K562 (cell line): ENCODE results near the gene AMBRA1. TPM values are rescaled to one million over a fixed set of nuclear protein-coding genes. Genes with fewer than 3 reads are reported as not detected.
A peak's percentile ranks its signal among the peaks of the same experiment; 100 is the strongest.

ENCODE experiments used
- E2F6 ChIP-seq, 2 experiments: IDR thresholded peaks; 2 replicates each; pipeline ENCODE4 v1.6.1; 2011; ENCODE audit warnings: borderline replicate concordance in 1 of 2, control low read depth in 1 of 2, low read depth in 1 of 2, low read length in 1 of 2, mild to moderate bottlenecking in 1 of 2, mixed read lengths in 1 of 2, moderate library complexity in 1 of 2; ENCODE audit not compliant: insufficient read depth in 1 of 2, insufficient read length in 1 of 2, poor library complexity in 1 of 2, severe bottlenecking in 1 of 2; ENCODE audit errors: extremely low read depth in 1 of 2
- HINFP ChIP-seq: fragments of 450-650 bp; conservative IDR thresholded peaks from 2 replicates; pipeline ENCODE4 v1.6.1; 2016; ENCODE audit warnings: missing genetic modification characterization, low read depth, mild to moderate bottlenecking, control low read depth, missing compliant biosample characterization
- HNRNPUL1 ChIP-seq: fragments of 200-400 bp; formaldehyde crosslinking; IDR thresholded peaks from 2 replicates; pipeline ENCODE4 v1.6.1; 2017; ENCODE audit warnings: low read length
- MGA ChIP-seq: fragments of 450-650 bp; IDR thresholded peaks from 2 replicates; pipeline ENCODE4 v1.6.1; 2016; ENCODE audit warnings: mild to moderate bottlenecking, moderate library complexity
- POLR2G ChIP-seq: fragments of 200-400 bp; formaldehyde crosslinking; IDR thresholded peaks from 2 replicates; pipeline ENCODE4 v1.6.1; 2017; ENCODE audit warnings: low read depth, mild to moderate bottlenecking, antibody characterized with exemption, low read length, moderate library complexity
- RBFOX2 ChIP-seq: fragments of 200-400 bp; formaldehyde crosslinking; IDR thresholded peaks from 2 replicates; pipeline ENCODE4 v1.6.1; 2017; ENCODE audit warnings: low read depth, mild to moderate bottlenecking, low read length, moderate library complexity
- SIX5 ChIP-seq, 2 experiments: IDR thresholded peaks; 2 replicates each; pipeline ENCODE4 v1.6.1; 2011; ENCODE audit warnings: low read length in 2 of 2, borderline replicate concordance in 1 of 2, low read depth in 1 of 2, mild to moderate bottlenecking in 1 of 2, moderate library complexity in 1 of 2; ENCODE audit not compliant: insufficient read depth in 1 of 2
- TEAD4 ChIP-seq, 2 experiments: sonication (generic) in 1 of 2; formaldehyde crosslinking in 1 of 2; IDR thresholded peaks; 2 replicates each; pipeline versions ENCODE4 v1.6.1 to v1.8.0; 2012 to 2022; ENCODE audit warnings: borderline replicate concordance in 1 of 2, inconsistent platforms in 1 of 2, low read length in 1 of 2, mild to moderate bottlenecking in 1 of 2, missing genetic modification reagents in 1 of 2
- ZBTB8A ChIP-seq: fragments of 450-650 bp; IDR thresholded peaks from 2 replicates; pipeline ENCODE4 v1.6.1; 2018; ENCODE audit warnings: mild to moderate bottlenecking, moderate library complexity; ENCODE audit not compliant: partially characterized antibody
- ZKSCAN8 ChIP-seq: fragments of 200-800 bp; sonication (Bioruptor generic); IDR thresholded peaks from 2 replicates; pipeline ENCODE4 v1.6.1; 2016; ENCODE audit warnings: missing genetic modification characterization, missing compliant biosample characterization
- polyA plus RNA-seq, 8 experiments: library from polyadenylated mRNA; depleted of rRNA in 4 of 8; stranded (reverse) in 5 of 8; unstranded in 3 of 8; fragments of >200 nt; fragmentation: Nextera tagmentation in 2 of 8; fragmentation: Illumina TruSeq in 1 of 8; extraction: Ambion mirVana in 2 of 8; extraction: Trizol in 1 of 8; gene quantifications; 2 replicates each; pipeline versions ENCODE4 v1.2.1 to v1.2.3, GENCODE V29; 2011 to 2014; ENCODE audit warnings: inconsistent platforms in 1 of 8, missing spikeins in 1 of 8
- total RNA-seq, 7 experiments: library from RNA; depleted of rRNA in 6 of 7; stranded (reverse); fragments of >200 nt in 6 of 7; fragmentation: Illumina TruSeq in 2 of 7; extraction: Trizol in 2 of 7; gene quantifications; 2 replicates each; pipeline versions ENCODE4 v1.2.1 to v1.2.3, GENCODE V29; 2011 to 2021; ENCODE audit warnings: low replicate concordance in 1 of 7

The AMBRA1 gene
- total and polyA plus RNA-seq, 9 of the 15 experiments (the other 6 are each of a cell fraction or from before 2014, with no cell fraction given), result 0.15 to 24.5 (median 13.0) TPM

GRCh38 chr11:46357483-46357936 is 236.3 kb downstream of the AMBRA1 start (continued):
- TF ChIP-seq MGA (no peak), TEAD4 (IDR thresholded peaks at IDR 0.05; ENCODE audit: low read length) (no peak), TEAD4 (CRISPR knock-in tag; IDR thresholded peaks at IDR 0.05; ENCODE audit: borderline replicate concordance) (no peak), POLR2G (peak; percentile 36; the same call in 1 of the 2 replicates), SIX5 (IDR thresholded peaks at IDR 0.05; ENCODE audit: borderline replicate concordance in 1 of 2, insufficient read depth in 1 of 2, low read depth in 1 of 2, low read length in 2 of 2) (no peak), ZKSCAN8 (no peak), E2F6 (IDR thresholded peaks at IDR 0.05; ENCODE audit: borderline replicate concordance in 1 of 2, extremely low read depth in 1 of 2, insufficient read depth in 1 of 2, insufficient read length in 1 of 2, low read depth in 1 of 2, low read length in 1 of 2, poor library complexity in 1 of 2, severe bottlenecking in 1 of 2) (no peak), HNRNPUL1 (no peak), HINFP (tag) (no peak), RBFOX2 (peak; percentile 43; the same call in 1 of the 2 replicates), ZBTB8A (no peak)
